Measurements from ENCODE around the gene LRRIQ1. TPM values are rescaled to one million over a fixed set of nuclear protein-coding genes. Genes with fewer than 3 reads are reported as not detected.

Gene LRRIQ1
- total RNA-seq, 4 donors from 2014 or later: 1.6 to 5.4 (median 3.4) TPM

- WGBS, 2 donors: 86 to 89% methylated on average over 2 of the region's 2 CpGs
- no peak for DNase-seq (ENCODE audit: low spot score in 2 of 2)
- no peak overlapping the region for H3K27ac ChIP-seq
- no peaks in the 10 kb centered on the region for H3K9me3 ChIP-seq
- H3K36me3 ChIP-seq: no peaks in the 10 kb centered on the region
- no peaks in the 10 kb centered on the region for H3K4me1 ChIP-seq
- no peak for TF ChIP-seq CTCF (IDR thresholded peaks at IDR 0.05)
- no peak for TF ChIP-seq POLR2A (IDR thresholded peaks at IDR 0.05)
- TF ChIP-seq EP300 (IDR thresholded peaks at IDR 0.05): no peak
- H3K27me3 ChIP-seq: no peaks in the 10 kb centered on the region
- no peak overlapping the region for H3K4me3 ChIP-seq
Observed at GRCh38 chr12:85260447-85260846, 224.3 kb downstream of the LRRIQ1 start.

GRCh38 chr12:85260896-85261295 is 224.7 kb downstream of the LRRIQ1 start:
- Histone ChIP-seq H3K4me1 (no peaks in the 10 kb centered on the region), H3K27me3 (no peaks in the 10 kb centered on the region), H3K9me3 (no peaks in the 10 kb centered on the region), H3K4me3 (no peak overlapping the region), H3K36me3 (no peaks in the 10 kb centered on the region), H3K27ac (no peak overlapping the region)
- TF ChIP-seq CTCF (IDR thresholded peaks at IDR 0.05) (no peak), POLR2A (IDR thresholded peaks at IDR 0.05) (no peak), EP300 (IDR thresholded peaks at IDR 0.05) (no peak)
- WGBS, 2 donors: 53 to 60% methylated on average over 3 of the region's 3 CpGs
- DNase-seq (ENCODE audit: low spot score in 2 of 2): no peak

- no peak for TF ChIP-seq EP300 (IDR thresholded peaks at IDR 0.05)
- no peak for TF ChIP-seq POLR2A (IDR thresholded peaks at IDR 0.05)
- TF ChIP-seq CTCF (IDR thresholded peaks at IDR 0.05): no peak
- 73% methylated on average over 4 of the region's 4 CpGs for WGBS, 2 donors
- H3K4me3 ChIP-seq: no peak overlapping the region
Observed at GRCh38 chr12:85266356-85266755, 230.2 kb downstream of the LRRIQ1 start.

GRCh38 chr12:85273381-85274314 is 237.5 kb downstream of the LRRIQ1 start:
- H3K36me3 ChIP-seq: no peaks in the 10 kb centered on the region
- no peak overlapping the region for H3K4me3 ChIP-seq
- no peak for TF ChIP-seq CTCF (IDR thresholded peaks at IDR 0.05)
- TF ChIP-seq EP300 (IDR thresholded peaks at IDR 0.05): peak in 1 of 2 donors; percentile 13
- H3K27ac ChIP-seq: no peak overlapping the region
- no peak for DNase-seq (ENCODE audit: low spot score in 2 of 2)
- peaks cover 0 to 9% (median 0%) of the 10 kb centered on the region in 4 donors for H3K9me3 ChIP-seq
- WGBS, 2 donors: 8 to 13% methylated on average over 35 to 37 of the region's 37 CpGs
- H3K4me1 ChIP-seq: peaks cover 0 to 12% (median 0%) of the 10 kb centered on the region in 4 donors
- H3K27me3 ChIP-seq: peaks cover 4 to 97% of the 10 kb centered on the region in 2 donors

More at GRCh38 chr12:85266356-85266755, 230.2 kb downstream of the LRRIQ1 start:
- no peaks in the 10 kb centered on the region for H3K4me1 ChIP-seq
- no peak for DNase-seq (ENCODE audit: low spot score in 2 of 2)
- peaks cover 0 to 24% of the 10 kb centered on the region in 2 donors for H3K27me3 ChIP-seq
- no peaks in the 10 kb centered on the region for H3K9me3 ChIP-seq
- H3K27ac ChIP-seq: no peak overlapping the region
- no peaks in the 10 kb centered on the region for H3K36me3 ChIP-seq

- H3K27ac ChIP-seq: no peak overlapping the region
- DNase-seq (ENCODE audit: low spot score in 2 of 2): no peak
- H3K4me3 ChIP-seq: no peak overlapping the region
- WGBS, 2 donors: 14 to 16% methylated on average over 8 of the region's 8 CpGs
- H3K36me3 ChIP-seq: no peaks in the 10 kb centered on the region
- TF ChIP-seq POLR2A (IDR thresholded peaks at IDR 0.05) (no peak), CTCF (IDR thresholded peaks at IDR 0.05) (no peak), EP300 (IDR thresholded peaks at IDR 0.05) (no peak)
- peaks cover 0 to 15% (median 0%) of the 10 kb centered on the region in 4 donors for H3K9me3 ChIP-seq
- H3K4me1 ChIP-seq: peaks cover 0 to 13% (median 0%) of the 10 kb centered on the region in 4 donors
- peaks cover 4 to 98% of the 10 kb centered on the region in 2 donors for H3K27me3 ChIP-seq
Observed at GRCh38 chr12:85274315-85274651, 238.1 kb downstream of the LRRIQ1 start.
